ENCODE measurements around the gene ELN.

DNA sequence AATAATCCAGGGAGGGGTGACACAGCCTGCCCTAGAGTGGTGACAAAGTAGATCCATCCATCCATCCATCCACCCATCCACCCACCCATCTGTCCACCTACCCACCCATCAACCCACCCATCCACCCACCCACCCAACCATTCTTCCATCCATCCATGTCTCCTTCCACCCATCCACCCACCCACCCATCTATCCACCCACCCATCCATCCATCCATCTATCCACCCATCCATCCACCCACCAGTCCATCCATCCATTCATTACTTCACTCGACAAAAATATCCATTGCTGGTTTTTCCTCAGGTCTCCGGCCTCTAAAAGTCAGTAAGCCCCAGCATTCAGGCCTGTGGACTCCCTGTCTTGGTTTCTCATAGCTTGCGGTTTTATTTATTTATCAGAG is 43.1 kb downstream of the ELN start:
- TF ChIP-seq CTCF (IDR thresholded peaks at IDR 0.05; ENCODE audit: extremely low read depth in 1 of 2, insufficient read depth in 1 of 2, low read depth in 1 of 2, low read length in 2 of 2) (no peak), POLR2A (IDR thresholded peaks at IDR 0.05; ENCODE audit: low read depth, low read length) (no peak), POLR2AphosphoS5 (IDR thresholded peaks at IDR 0.05; ENCODE audit: insufficient read depth, low read depth, low read length) (no peak), MYC (IDR thresholded peaks at IDR 0.05; ENCODE audit: low read depth, low read length) (no peak), EZH2 (IDR thresholded peaks at IDR 0.05; ENCODE audit: borderline replicate concordance, low read depth, low read length, severe bottlenecking) (no peak), MAX (IDR thresholded peaks at IDR 0.05; ENCODE audit: insufficient read depth, insufficient read length) (no peak), JUN (IDR thresholded peaks at IDR 0.05; ENCODE audit: borderline replicate concordance, insufficient read depth, insufficient read length, low read depth) (no peak), FOS (IDR thresholded peaks at IDR 0.05; ENCODE audit: borderline replicate concordance, insufficient read depth, low read length) (no peak), GATA2 (IDR thresholded peaks at IDR 0.05; ENCODE audit: insufficient read depth, insufficient read length, low read depth, low read length) (no peak)

All from endothelial cell of umbilical vein (primary cell).